ENCODE results near the gene CFAP90. TPM values are rescaled to one million over a fixed set of nuclear protein-coding genes. Genes with fewer than 3 reads are reported as not detected.

Gene CFAP90
- total and polyA plus RNA-seq, 2 of the 8 experiments (the other 6 are each of a cell fraction or from before 2014, with no cell fraction given) = 0.39 to 0.92 TPM

DNA sequence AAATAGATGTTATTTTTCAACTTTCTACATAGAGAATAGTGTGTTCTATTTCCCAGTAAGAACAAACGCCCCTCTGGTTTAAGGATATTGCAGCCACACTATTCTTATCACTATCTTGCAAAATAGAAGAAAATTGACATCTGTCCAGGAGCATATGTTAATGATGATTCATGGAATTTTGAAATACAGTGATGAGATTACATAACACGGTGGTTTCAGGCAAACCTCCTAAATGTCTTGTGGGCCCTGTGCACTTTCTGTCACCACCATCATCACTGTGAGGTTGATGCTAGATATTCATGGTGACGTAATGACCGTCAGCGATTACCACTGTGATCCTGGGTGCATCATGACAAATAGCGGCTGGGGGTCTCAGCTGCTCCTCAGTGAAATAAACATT, 48.1 kb downstream of the CFAP90 start (continued):
- TF ChIP-seq YY1 (IDR thresholded peaks at IDR 0.05; ENCODE audit: low read depth, low read length) = no peak
- TF ChIP-seq ZNF274 (IDR thresholded peaks at IDR 0.05; ENCODE audit: borderline replicate concordance, extremely low read depth, low read length) = no peak
